Panc1 (cell line): ENCODE data around the gene MT1H. TPM values are rescaled to one million over a fixed set of nuclear protein-coding genes. Genes with fewer than 3 reads are reported as not detected.
"Not testable (repeated sequence)": the region's sequence is repeated elsewhere in the genome, so short reads cannot be mapped to it uniquely, and the experiment has no call there.

Experiments used
- ATAC-seq: fragments of 200-7000 bp; cut with Tn5 transposase; 2 replicates; pipeline ENCODE4 v1.9.1; 2020; ENCODE audit warnings: mild to moderate bottlenecking, moderate library complexity
- BruUV-seq: library from RNA; stranded (reverse); fragments of 400-500 nt; replicated peaks from 2 replicates; lab custom pipeline; 2021; lab: Mats Ljungman, UMichigan
- CTCF ChIA-PET: fragments of 300-600 bp; sonication (Branson Sonifier 250); formaldehyde crosslinking; loops from one replicate; lab custom pipeline; 2022; ENCODE audit warnings: antibody characterized with exemption; lab: Charles Lee
- POLR2A ChIA-PET: fragments of 300-600 bp; sonication (Branson Sonifier 250); formaldehyde crosslinking; loops from one replicate; lab custom pipeline; 2022; ENCODE audit warnings: antibody characterized with exemption; lab: Charles Lee
- DNase-seq: peaks from one replicate; pipeline ENCODE4 v3.0.0-alpha.2; 2010; ENCODE audit warnings: low read depth, low spot score
- H3K27ac ChIP-seq: 2 replicates; pipeline ENCODE4 v1.5.1; 2011; ENCODE audit warnings: mild to moderate bottlenecking, low read length, inconsistent platforms
- H3K27me3 ChIP-seq: fragments of 200-500 bp; sonication (Bioruptor generic); 2 replicates; pipeline ENCODE4 v1.6.0; 2014; ENCODE audit warnings: low read length, inconsistent platforms; ENCODE audit not compliant: control insufficient read depth, insufficient read depth
- H3K36me3 ChIP-seq: fragments of 200-500 bp; sonication (Bioruptor generic); 2 replicates; pipeline ENCODE4 v1.5.1; 2014; ENCODE audit warnings: inconsistent platforms, mild to moderate bottlenecking, low read length, moderate library complexity; ENCODE audit not compliant: control insufficient read depth, insufficient read depth
- H3K4me1 ChIP-seq: 2 replicates; pipeline ENCODE4 v1.5.1; 2011; ENCODE audit warnings: inconsistent platforms, mild to moderate bottlenecking, low read length, moderate library complexity; ENCODE audit not compliant: control insufficient read depth, insufficient read depth
- H3K4me3 ChIP-seq, 2 experiments: 2 replicates each; pipeline ENCODE4 v1.5.1; 2011 to 2012; ENCODE audit warnings: low read depth in 2 of 2, low read length in 2 of 2, mild to moderate bottlenecking in 2 of 2, inconsistent platforms in 1 of 2, moderate library complexity in 1 of 2
- H3K9me3 ChIP-seq: fragments of 200-500 bp; sonication (Bioruptor generic); 2 replicates; pipeline ENCODE4 v1.5.1; 2014; ENCODE audit warnings: low read depth, mild to moderate bottlenecking, inconsistent platforms, low read length, moderate library complexity; ENCODE audit not compliant: control insufficient read depth, insufficient read depth
- CTCF ChIP-seq: fragments of 450-650 bp; IDR thresholded peaks from 2 replicates; pipeline ENCODE4 v1.5.1; 2017; ENCODE audit warnings: mild to moderate bottlenecking
- SIN3A ChIP-seq: IDR thresholded peaks from 2 replicates; pipeline ENCODE4 v1.6.1; 2012; ENCODE audit warnings: low read depth, mild to moderate bottlenecking, low read length, moderate library complexity, borderline replicate concordance; ENCODE audit not compliant: insufficient read depth
- in situ Hi-C: cut with HindIII; loops from 2 replicates; pipeline ENCODE4 v1.10.0; 2016; ENCODE audit warnings: low sequenced_read_pairs, low pct_unique_long_range_greater_than_20kb
- intact Hi-C: fragments of 100-400 bp; cut with micrococcal nuclease; formaldehyde crosslinking; loops from one replicate; pipeline ENCODE4 v1.10.0; 2022; ENCODE audit not compliant: unreplicated experiment
- total RNA-seq: library from RNA; stranded (reverse); gene quantifications from one replicate; pipeline ENCODE4 v1.2.1, GENCODE V29; 2021; ENCODE audit not compliant: unreplicated experiment
- TF ChIP-seq, protein P1 (sequence below), 2 experiments: IDR thresholded peaks; 2 replicates each; pipeline ENCODE4 v1.6.1; 2011 to 2012; ENCODE audit warnings: low read depth in 2 of 2, control low read depth in 1 of 2, low read length in 1 of 2, mild to moderate bottlenecking in 1 of 2, moderate library complexity in 1 of 2; ENCODE audit not compliant: insufficient read depth in 1 of 2

The MT1H gene
- total RNA-seq, 1 experiment from 2014 or later: not detected

DNA sequence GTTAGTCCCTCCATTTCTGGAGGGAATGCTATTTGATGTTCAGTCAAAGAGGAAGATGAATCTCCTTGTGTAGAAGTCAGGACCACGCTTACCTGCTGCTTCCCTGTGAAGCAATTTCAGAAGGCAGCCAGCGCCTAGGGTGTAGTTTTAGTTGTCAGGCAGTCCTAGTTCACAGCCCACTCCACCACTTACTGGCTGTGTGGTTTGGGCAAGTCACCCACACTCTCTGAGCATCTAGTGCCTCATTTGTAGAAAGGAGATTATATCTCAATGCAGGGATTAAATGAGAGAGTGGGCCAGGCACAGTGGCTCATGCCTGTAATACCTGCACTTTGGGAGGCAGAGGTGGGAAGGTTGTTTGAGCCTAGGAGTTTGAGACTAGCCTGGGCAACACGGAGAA, 2.6 kb downstream of the MT1H start:
- H3K36me3 ChIP-seq, H3K9me3 ChIP-seq, H3K4me3 ChIP-seq, CTCF ChIA-PET, ATAC-seq, BruUV-seq, in situ Hi-C loops, H3K27ac ChIP-seq, H3K27me3 ChIP-seq, H3K4me1 ChIP-seq, intact Hi-C loops, DNase-seq: not testable (repeated sequence)
- POLR2A ChIA-PET: interaction anchor here (0.6 kb wide), 1 partner anchor 43 kb away, joined by 3 read pairs; no protein-coding TSS in a partner anchor

DNA sequence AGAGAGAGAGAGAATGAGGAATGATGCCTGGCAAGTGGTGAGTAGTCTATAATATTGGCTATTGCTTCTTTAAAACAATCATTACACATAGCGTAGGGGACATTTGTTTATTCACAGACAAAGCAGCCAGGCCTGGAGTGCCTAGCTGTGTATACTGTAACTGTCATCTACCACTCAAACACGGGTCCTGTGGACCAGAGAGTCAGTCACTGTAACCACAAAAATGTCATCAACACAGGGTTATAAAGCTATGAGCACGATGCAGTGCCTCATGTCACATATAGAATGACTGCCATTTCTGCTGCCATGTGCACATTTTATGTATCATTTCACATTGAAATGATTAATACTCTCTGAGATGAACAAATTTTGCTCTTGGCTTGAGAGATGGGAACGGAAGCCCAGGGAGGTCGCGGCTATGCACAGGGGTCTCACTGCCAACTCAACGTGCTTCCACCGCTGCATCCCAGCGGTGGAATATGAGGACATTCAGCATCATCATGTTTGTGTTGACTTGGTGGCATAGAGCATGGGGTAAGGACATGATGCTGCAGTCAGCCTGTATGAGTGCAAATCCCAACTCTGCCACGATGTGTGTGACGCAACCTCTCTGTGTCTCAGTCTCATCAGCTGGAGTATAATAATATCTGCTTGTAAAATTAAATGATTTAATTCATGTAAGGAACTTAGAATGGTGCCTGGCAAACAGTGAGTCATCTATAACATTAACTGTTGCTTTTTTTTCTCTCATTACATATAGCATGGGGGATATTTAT, 3.3 kb downstream of the MT1H start:
- H3K9me3 ChIP-seq: no peaks in the 10 kb centered on the region
- POLR2A ChIA-PET: interaction anchor here (0.6 kb wide), 1 partner anchor 44 kb away, joined by 3 read pairs; no protein-coding TSS in a partner anchor
- CTCF ChIA-PET: interaction anchor here (0.6 to 1.4 kb wide), 2 partner anchors 23 to 29 kb away, joined by 5 to 6 read pairs; no protein-coding TSS in a partner anchor
- BruUV-seq: no TSS peak
- no peak overlapping the region for H3K27ac ChIP-seq
- H3K27me3 ChIP-seq: no peaks in the 10 kb centered on the region
- no peak for TF ChIP-seq SIN3A
- no peaks in the 10 kb centered on the region for H3K4me1 ChIP-seq
- in situ Hi-C loops (no loop called here), intact Hi-C loops (no loop called here)
- no peak overlapping the region for H3K4me3 ChIP-seq
- ATAC-seq (no peak), DNase-seq (no peak)
- no peaks in the 10 kb centered on the region for H3K36me3 ChIP-seq

GRCh38 chr16:56673921-56674320, 4.3 kb downstream of the MT1H start:
- Histone ChIP-seq H3K27ac (no peak overlapping the region), H3K4me3 (no peak overlapping the region), H3K4me1 (no peaks in the 10 kb centered on the region), H3K27me3 (no peaks in the 10 kb centered on the region), H3K9me3 (no peaks in the 10 kb centered on the region), H3K36me3 (no peaks in the 10 kb centered on the region)
- BruUV-seq: no TSS peak
- in situ Hi-C loops: no loop called here
- POLR2A ChIA-PET: interaction anchor here (0.7 kb wide), 1 partner anchor 72 kb away, joined by 3 read pairs; no protein-coding TSS in a partner anchor
- intact Hi-C loops: no loop called here
- CTCF ChIA-PET: interaction anchor here (0.7 to 1.4 kb wide), 3 partner anchors 28 to 876 kb away, joined by 3 to 6 read pairs (median 3); no protein-coding TSS in a partner anchor
- TF ChIP-seq, protein P1, sequence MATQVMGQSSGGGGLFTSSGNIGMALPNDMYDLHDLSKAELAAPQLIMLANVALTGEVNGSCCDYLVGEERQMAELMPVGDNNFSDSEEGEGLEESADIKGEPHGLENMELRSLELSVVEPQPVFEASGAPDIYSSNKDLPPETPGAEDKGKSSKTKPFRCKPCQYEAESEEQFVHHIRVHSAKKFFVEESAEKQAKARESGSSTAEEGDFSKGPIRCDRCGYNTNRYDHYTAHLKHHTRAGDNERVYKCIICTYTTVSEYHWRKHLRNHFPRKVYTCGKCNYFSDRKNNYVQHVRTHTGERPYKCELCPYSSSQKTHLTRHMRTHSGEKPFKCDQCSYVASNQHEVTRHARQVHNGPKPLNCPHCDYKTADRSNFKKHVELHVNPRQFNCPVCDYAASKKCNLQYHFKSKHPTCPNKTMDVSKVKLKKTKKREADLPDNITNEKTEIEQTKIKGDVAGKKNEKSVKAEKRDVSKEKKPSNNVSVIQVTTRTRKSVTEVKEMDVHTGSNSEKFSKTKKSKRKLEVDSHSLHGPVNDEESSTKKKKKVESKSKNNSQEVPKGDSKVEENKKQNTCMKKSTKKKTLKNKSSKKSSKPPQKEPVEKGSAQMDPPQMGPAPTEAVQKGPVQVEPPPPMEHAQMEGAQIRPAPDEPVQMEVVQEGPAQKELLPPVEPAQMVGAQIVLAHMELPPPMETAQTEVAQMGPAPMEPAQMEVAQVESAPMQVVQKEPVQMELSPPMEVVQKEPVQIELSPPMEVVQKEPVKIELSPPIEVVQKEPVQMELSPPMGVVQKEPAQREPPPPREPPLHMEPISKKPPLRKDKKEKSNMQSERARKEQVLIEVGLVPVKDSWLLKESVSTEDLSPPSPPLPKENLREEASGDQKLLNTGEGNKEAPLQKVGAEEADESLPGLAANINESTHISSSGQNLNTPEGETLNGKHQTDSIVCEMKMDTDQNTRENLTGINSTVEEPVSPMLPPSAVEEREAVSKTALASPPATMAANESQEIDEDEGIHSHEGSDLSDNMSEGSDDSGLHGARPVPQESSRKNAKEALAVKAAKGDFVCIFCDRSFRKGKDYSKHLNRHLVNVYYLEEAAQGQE (IDR thresholded peaks at IDR 0.05; ENCODE audit: insufficient read depth in 1 of 2, low read depth in 2 of 2, low read length in 1 of 2): no peak
- peak; percentile 82 for TF ChIP-seq CTCF
- DNase-seq (no peak), ATAC-seq (peak; percentile 81; the same call in 1 of the 2 replicates)

- POLR2A ChIA-PET, H3K9me3 ChIP-seq, H3K36me3 ChIP-seq, H3K4me3 ChIP-seq, H3K27ac ChIP-seq, H3K4me1 ChIP-seq, DNase-seq, in situ Hi-C loops, H3K27me3 ChIP-seq, intact Hi-C loops, ATAC-seq, BruUV-seq: not testable (repeated sequence)
- CTCF ChIA-PET: interaction anchor here (1.4 kb wide), 1 partner anchor 27 kb away, joined by 6 read pairs; no protein-coding TSS in a partner anchor
Measured at GRCh38 chr16:56674570-56674969, 5.0 kb downstream of the MT1H start.
